ENCODE results near the gene DENND2A.
"Not testable (repeated sequence)": the region's sequence is repeated elsewhere in the genome, so short reads cannot be mapped to it uniquely, and the experiment has no call there.

GRCh38 chr7:140676956-140677355 is 36.3 kb upstream of the DENND2A start:
- TF ChIP-seq, protein P1, sequence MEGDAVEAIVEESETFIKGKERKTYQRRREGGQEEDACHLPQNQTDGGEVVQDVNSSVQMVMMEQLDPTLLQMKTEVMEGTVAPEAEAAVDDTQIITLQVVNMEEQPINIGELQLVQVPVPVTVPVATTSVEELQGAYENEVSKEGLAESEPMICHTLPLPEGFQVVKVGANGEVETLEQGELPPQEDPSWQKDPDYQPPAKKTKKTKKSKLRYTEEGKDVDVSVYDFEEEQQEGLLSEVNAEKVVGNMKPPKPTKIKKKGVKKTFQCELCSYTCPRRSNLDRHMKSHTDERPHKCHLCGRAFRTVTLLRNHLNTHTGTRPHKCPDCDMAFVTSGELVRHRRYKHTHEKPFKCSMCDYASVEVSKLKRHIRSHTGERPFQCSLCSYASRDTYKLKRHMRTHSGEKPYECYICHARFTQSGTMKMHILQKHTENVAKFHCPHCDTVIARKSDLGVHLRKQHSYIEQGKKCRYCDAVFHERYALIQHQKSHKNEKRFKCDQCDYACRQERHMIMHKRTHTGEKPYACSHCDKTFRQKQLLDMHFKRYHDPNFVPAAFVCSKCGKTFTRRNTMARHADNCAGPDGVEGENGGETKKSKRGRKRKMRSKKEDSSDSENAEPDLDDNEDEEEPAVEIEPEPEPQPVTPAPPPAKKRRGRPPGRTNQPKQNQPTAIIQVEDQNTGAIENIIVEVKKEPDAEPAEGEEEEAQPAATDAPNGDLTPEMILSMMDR (IDR thresholded peaks at IDR 0.05; ENCODE audit: low read length) = not testable (repeated sequence)
- TF ChIP-seq EZH2 (IDR thresholded peaks at IDR 0.05; ENCODE audit: borderline replicate concordance, low read length) = not testable (repeated sequence)

Measured in OCI-LY1 (cell line).